ENCODE measurements around the gene S1PR4.

- TF ChIP-seq CTCF (IDR thresholded peaks at IDR 0.05; ENCODE audit: insufficient read depth, low read depth, low read length) (no peak), EZH2 (IDR thresholded peaks at IDR 0.05; ENCODE audit: insufficient read depth, low read length) (no peak)
These were observed 25.5 kb downstream of the S1PR4 start for GRCh38 chr19:3203805-3204645.

All from astrocyte (in vitro differentiated cells and primary cell).